Metanephros (tissue), 2 donors: Measurements from ENCODE around the gene TNFRSF13B. TPM values are rescaled to one million over a fixed set of nuclear protein-coding genes. Genes with fewer than 3 reads are reported as not detected.

Source experiments
- small RNA-seq: library from RNA; depleted of rRNA; stranded (forward); fragments of <200 nt; gene quantifications from one replicate; pipeline ENCODE3, GENCODE V24; 2014; ENCODE audit warnings: low replicate concordance
- total RNA-seq: library from RNA; depleted of rRNA; stranded (reverse); fragments of >200 nt; gene quantifications from one replicate; pipeline ENCODE4 v1.2.3, GENCODE V29; 2014

Gene TNFRSF13B
- not detected for total RNA-seq

DNA sequence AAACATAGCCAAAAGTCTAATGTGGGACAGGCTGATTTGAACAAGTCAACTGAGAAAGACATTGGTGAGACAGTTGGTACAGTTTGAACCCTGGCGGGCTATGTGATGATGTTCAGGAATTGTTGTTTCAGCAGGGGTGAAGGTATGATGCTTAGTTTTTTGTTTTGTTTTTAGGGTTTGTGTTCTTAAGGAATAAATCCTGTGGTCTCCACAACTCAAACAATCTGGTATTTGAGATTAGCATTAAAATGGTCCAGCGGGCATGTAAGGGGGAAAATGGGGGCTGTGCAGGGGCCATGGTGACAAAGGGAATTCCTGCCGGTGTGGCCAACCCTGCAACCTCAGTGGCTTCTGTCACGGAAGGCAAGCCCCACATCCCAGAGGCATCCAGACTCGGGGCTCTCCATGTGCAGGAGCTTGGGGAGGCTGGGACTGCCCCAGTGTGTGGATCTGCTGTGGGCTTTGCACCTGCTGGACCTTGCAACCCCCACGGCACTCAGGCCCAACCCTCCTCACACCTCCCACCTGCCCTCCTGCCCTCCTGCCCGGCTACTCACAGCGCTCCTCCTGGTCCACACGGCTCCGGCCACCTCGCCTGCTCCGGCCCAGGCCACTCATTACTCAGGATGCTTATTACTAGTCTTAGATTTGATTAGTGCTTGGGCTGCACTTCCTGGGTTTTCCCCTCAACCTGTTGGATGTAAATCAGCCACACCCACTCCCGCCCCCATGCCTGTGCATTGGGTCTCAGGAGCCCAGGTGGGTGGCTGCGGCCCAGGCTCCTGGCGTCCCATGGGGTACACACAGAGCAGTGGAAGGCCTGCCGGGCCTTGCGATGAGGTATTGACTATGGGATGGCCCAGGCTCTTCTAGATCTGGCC, at the start of gene TNFRSF13B:
Gene TNFRSF13B (minus strand): TSS at position 661 of the 881 bp plus-strand sequence. CDS start 43 bp downstream, at position 618.

Small RNAs within 50 kb of the gene (small RNA-seq; reads per million reads assigned to genes)
- not detected for gene AL353996.1

Other genes starting within 250 kb of the TNFRSF13B start
- 134 TPM for gene MPRIP, start 70.3 kb upstream of the TNFRSF13B start, total RNA-seq
- 4.6 TPM for gene PLD6, start 234.2 kb upstream of the TNFRSF13B start, total RNA-seq